H1 (cell line): ENCODE data around the gene HS3ST3B1. TPM values are rescaled to one million over a fixed set of nuclear protein-coding genes. Genes with fewer than 3 reads are reported as not detected.

ENCODE experiments used
- CHD1 ChIP-seq: IDR thresholded peaks from 2 replicates; pipeline ENCODE4 v1.6.1; 2012; ENCODE audit warnings: low read depth, low read length, improper control_type of control experiment
- E2F6 ChIP-seq: IDR thresholded peaks from 2 replicates; pipeline ENCODE4 v1.6.1; 2012; ENCODE audit warnings: inconsistent platforms
- EGR1 ChIP-seq: IDR thresholded peaks from 2 replicates; pipeline ENCODE4 v1.6.1; 2011; ENCODE audit warnings: low read depth, low read length, borderline replicate concordance
- EZH2 ChIP-seq: fragments of 200-600 bp; sonication (generic); IDR thresholded peaks from 2 replicates; pipeline ENCODE4 v1.7.1; 2012; ENCODE audit warnings: low read depth, mild to moderate bottlenecking, moderate library complexity, low read length, inconsistent platforms; ENCODE audit not compliant: severe bottlenecking
- KDM1A ChIP-seq: fragments of 200-600, 300-600 bp; sonication (generic); IDR thresholded peaks from 2 replicates; pipeline ENCODE4 v1.7.1; 2016; ENCODE audit warnings: mild to moderate bottlenecking, low read length, borderline replicate concordance
- KDM5A ChIP-seq: fragments of 200-600 bp; IDR thresholded peaks from 2 replicates; pipeline ENCODE4 v1.7.1; 2012; ENCODE audit warnings: mild to moderate bottlenecking, low read length, inconsistent platforms, mixed read lengths
- MAFK ChIP-seq: IDR thresholded peaks from 2 replicates; pipeline ENCODE4 v1.6.1; 2012; ENCODE audit warnings: low read depth, mild to moderate bottlenecking, improper control_type of control experiment, low read length
- NRF1 ChIP-seq: IDR thresholded peaks from 2 replicates; pipeline ENCODE4 v1.6.1; 2011; ENCODE audit warnings: mild to moderate bottlenecking, low read depth, low read length, improper control_type of control experiment
- POU5F1 ChIP-seq: IDR thresholded peaks from 2 replicates; pipeline ENCODE4 v1.6.1; 2011; ENCODE audit warnings: low read depth, mild to moderate bottlenecking, low read length, moderate library complexity
- RAD21 ChIP-seq, 2 experiments: IDR thresholded peaks in 1 of 2; conservative IDR thresholded peaks in 1 of 2; 2 replicates each; pipeline ENCODE4 v1.6.1; 2011; ENCODE audit warnings: low read depth in 2 of 2, low read length in 2 of 2, improper control_type of control experiment in 1 of 2, inconsistent platforms in 1 of 2, mild to moderate bottlenecking in 1 of 2, moderate library complexity in 1 of 2
- polyA plus RNA-seq, 7 experiments: library from polyadenylated mRNA; depleted of rRNA in 3 of 7; stranded (reverse) in 5 of 7; unstranded in 2 of 7; fragments of >200 nt in 5 of 7; fragments of 200-250 nt in 2 of 7; gene quantifications; 1 replicate in 5 of 7; 2 replicates in 1 of 7; 4 replicates in 1 of 7; pipeline versions ENCODE4 v1.2.1 to v1.2.3, GENCODE V29; 2011 to 2013; ENCODE audit warnings: missing spikeins in 2 of 7, mixed read lengths in 2 of 7
- total RNA-seq: library from RNA; stranded (reverse); fragmentation: NEBNext Ultra II Directional; extraction: Animal tissue kit (Norgen Biotek cat#: 25700); gene quantifications from 2 replicates; pipeline ENCODE4 v1.2.1, GENCODE V29; 2021
- TF ChIP-seq, protein P1 (sequence below): fragments of 300-600 bp; sonication (generic); IDR thresholded peaks from 2 replicates; pipeline ENCODE4 v1.7.1; 2012; ENCODE audit warnings: low read length, moderate library complexity, mild to moderate bottlenecking, inconsistent platforms; ENCODE audit not compliant: insufficient replicate concordance

The HS3ST3B1 gene
- total and polyA plus RNA-seq, 2 of the 8 experiments (the other 6 are each of a cell fraction or from before 2014, with no cell fraction given) = 4.7 to 14.4 TPM

DNA sequence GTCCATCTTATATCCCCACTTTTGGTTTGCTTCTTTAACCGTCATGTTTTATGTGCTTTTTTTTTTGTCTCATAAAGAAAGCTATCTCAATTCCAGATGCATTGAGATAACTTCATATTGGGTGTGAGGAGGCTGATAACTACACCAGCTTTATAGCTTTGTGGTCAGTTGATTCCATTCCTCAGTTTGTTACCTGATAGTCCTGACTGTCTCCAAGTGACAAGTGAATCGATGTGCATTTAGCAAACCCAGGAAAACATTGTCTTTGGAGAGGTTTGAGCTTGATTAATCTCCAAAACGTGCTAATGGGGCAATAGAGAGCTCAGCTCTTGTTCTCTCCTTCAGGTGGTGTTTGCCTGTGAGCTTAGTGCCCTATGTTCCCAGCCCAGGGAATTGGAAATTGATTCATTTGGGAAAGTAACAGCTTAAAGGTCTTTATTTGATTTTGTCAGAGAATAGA lies 22.7 kb downstream of the HS3ST3B1 start (continued):
- TF ChIP-seq, protein P1, sequence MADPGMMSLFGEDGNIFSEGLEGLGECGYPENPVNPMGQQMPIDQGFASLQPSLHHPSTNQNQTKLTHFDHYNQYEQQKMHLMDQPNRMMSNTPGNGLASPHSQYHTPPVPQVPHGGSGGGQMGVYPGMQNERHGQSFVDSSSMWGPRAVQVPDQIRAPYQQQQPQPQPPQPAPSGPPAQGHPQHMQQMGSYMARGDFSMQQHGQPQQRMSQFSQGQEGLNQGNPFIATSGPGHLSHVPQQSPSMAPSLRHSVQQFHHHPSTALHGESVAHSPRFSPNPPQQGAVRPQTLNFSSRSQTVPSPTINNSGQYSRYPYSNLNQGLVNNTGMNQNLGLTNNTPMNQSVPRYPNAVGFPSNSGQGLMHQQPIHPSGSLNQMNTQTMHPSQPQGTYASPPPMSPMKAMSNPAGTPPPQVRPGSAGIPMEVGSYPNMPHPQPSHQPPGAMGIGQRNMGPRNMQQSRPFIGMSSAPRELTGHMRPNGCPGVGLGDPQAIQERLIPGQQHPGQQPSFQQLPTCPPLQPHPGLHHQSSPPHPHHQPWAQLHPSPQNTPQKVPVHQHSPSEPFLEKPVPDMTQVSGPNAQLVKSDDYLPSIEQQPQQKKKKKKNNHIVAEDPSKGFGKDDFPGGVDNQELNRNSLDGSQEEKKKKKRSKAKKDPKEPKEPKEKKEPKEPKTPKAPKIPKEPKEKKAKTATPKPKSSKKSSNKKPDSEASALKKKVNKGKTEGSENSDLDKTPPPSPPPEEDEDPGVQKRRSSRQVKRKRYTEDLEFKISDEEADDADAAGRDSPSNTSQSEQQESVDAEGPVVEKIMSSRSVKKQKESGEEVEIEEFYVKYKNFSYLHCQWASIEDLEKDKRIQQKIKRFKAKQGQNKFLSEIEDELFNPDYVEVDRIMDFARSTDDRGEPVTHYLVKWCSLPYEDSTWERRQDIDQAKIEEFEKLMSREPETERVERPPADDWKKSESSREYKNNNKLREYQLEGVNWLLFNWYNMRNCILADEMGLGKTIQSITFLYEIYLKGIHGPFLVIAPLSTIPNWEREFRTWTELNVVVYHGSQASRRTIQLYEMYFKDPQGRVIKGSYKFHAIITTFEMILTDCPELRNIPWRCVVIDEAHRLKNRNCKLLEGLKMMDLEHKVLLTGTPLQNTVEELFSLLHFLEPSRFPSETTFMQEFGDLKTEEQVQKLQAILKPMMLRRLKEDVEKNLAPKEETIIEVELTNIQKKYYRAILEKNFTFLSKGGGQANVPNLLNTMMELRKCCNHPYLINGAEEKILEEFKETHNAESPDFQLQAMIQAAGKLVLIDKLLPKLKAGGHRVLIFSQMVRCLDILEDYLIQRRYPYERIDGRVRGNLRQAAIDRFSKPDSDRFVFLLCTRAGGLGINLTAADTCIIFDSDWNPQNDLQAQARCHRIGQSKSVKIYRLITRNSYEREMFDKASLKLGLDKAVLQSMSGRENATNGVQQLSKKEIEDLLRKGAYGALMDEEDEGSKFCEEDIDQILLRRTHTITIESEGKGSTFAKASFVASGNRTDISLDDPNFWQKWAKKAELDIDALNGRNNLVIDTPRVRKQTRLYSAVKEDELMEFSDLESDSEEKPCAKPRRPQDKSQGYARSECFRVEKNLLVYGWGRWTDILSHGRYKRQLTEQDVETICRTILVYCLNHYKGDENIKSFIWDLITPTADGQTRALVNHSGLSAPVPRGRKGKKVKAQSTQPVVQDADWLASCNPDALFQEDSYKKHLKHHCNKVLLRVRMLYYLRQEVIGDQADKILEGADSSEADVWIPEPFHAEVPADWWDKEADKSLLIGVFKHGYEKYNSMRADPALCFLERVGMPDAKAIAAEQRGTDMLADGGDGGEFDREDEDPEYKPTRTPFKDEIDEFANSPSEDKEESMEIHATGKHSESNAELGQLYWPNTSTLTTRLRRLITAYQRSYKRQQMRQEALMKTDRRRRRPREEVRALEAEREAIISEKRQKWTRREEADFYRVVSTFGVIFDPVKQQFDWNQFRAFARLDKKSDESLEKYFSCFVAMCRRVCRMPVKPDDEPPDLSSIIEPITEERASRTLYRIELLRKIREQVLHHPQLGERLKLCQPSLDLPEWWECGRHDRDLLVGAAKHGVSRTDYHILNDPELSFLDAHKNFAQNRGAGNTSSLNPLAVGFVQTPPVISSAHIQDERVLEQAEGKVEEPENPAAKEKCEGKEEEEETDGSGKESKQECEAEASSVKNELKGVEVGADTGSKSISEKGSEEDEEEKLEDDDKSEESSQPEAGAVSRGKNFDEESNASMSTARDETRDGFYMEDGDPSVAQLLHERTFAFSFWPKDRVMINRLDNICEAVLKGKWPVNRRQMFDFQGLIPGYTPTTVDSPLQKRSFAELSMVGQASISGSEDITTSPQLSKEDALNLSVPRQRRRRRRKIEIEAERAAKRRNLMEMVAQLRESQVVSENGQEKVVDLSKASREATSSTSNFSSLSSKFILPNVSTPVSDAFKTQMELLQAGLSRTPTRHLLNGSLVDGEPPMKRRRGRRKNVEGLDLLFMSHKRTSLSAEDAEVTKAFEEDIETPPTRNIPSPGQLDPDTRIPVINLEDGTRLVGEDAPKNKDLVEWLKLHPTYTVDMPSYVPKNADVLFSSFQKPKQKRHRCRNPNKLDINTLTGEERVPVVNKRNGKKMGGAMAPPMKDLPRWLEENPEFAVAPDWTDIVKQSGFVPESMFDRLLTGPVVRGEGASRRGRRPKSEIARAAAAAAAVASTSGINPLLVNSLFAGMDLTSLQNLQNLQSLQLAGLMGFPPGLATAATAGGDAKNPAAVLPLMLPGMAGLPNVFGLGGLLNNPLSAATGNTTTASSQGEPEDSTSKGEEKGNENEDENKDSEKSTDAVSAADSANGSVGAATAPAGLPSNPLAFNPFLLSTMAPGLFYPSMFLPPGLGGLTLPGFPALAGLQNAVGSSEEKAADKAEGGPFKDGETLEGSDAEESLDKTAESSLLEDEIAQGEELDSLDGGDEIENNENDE = no peak
- no peak for TF ChIP-seq CHD1
- TF ChIP-seq KDM1A = no peak
- no peak for TF ChIP-seq EGR1
- no peak for TF ChIP-seq KDM5A
- TF ChIP-seq NRF1 = no peak
- TF ChIP-seq EZH2 = no peak
- TF ChIP-seq MAFK = no peak
- TF ChIP-seq E2F6 = no peak
- no peak for TF ChIP-seq POU5F1
- no peak for TF ChIP-seq RAD21 (IDR thresholded peaks at IDR 0.05 in 1 of 2, conservative IDR thresholded peaks at IDR 0.05 in 1 of 2; ENCODE audit: low read depth in 2 of 2, low read length in 2 of 2)
